Loucy (cell line): ENCODE data around the gene RREB1.

Experiments
- EZH2phosphoT487 ChIP-seq: fragments of 200-600 bp; IDR thresholded peaks from 2 replicates; pipeline ENCODE4 v1.6.1; 2018; ENCODE audit warnings: antibody characterized with exemption, mild to moderate bottlenecking, moderate library complexity, borderline replicate concordance
- TF ChIP-seq, protein P1 (sequence below): fragments of 200-600 bp; sonication (generic); conservative IDR thresholded peaks from 2 replicates; pipeline ENCODE4 v1.5.1; 2014; ENCODE audit warnings: mild to moderate bottlenecking, antibody characterized with exemption, low read length

DNA sequence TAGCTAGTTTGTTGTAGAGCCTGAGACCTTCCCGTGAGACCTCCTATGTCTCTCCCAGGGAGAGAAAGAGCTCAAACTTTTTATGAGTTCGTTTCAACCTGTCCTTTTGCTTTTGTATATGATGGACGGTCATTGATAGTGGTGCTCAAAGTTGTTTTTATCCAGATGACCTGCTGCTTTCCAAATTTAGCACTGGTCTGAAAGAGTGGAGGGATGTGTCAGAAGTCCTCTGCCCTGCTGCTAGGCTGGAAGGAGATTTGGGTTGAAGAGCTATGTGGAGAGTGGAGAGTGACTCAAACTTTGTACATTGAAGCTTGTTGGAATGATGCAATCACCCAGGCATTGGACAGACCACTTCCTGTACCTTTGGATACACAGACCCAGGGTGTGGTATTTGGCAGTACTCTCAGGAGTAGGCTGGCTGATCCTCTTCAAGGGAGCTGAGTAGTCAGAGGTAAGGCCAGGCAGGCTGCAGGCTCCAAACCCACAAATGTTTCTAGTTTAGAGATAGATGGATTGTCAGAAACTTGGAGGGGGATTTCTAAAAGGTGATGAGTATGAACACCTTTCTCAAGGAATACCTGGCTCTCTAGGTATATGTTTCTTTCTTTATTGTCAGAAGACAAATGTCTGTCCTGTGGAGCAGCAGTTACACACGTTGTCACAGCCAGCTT is 49.4 kb upstream of the RREB1 start:
- TF ChIP-seq, protein P1, sequence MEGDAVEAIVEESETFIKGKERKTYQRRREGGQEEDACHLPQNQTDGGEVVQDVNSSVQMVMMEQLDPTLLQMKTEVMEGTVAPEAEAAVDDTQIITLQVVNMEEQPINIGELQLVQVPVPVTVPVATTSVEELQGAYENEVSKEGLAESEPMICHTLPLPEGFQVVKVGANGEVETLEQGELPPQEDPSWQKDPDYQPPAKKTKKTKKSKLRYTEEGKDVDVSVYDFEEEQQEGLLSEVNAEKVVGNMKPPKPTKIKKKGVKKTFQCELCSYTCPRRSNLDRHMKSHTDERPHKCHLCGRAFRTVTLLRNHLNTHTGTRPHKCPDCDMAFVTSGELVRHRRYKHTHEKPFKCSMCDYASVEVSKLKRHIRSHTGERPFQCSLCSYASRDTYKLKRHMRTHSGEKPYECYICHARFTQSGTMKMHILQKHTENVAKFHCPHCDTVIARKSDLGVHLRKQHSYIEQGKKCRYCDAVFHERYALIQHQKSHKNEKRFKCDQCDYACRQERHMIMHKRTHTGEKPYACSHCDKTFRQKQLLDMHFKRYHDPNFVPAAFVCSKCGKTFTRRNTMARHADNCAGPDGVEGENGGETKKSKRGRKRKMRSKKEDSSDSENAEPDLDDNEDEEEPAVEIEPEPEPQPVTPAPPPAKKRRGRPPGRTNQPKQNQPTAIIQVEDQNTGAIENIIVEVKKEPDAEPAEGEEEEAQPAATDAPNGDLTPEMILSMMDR: no peak
- TF ChIP-seq EZH2phosphoT487: no peak
